Suppressor macrophage treated with lipopolysaccharide for 4 hours (primary cell): ENCODE data around the gene BCL7A.
"Not testable (repeated sequence)": the region's sequence is repeated elsewhere in the genome, so short reads cannot be mapped to it uniquely, and the experiment has no call there.

Experiments
- DNase-seq: peaks from one replicate; pipeline ENCODE4 v3.0.0-alpha.2; 2020

Gene BCL7A

DNA sequence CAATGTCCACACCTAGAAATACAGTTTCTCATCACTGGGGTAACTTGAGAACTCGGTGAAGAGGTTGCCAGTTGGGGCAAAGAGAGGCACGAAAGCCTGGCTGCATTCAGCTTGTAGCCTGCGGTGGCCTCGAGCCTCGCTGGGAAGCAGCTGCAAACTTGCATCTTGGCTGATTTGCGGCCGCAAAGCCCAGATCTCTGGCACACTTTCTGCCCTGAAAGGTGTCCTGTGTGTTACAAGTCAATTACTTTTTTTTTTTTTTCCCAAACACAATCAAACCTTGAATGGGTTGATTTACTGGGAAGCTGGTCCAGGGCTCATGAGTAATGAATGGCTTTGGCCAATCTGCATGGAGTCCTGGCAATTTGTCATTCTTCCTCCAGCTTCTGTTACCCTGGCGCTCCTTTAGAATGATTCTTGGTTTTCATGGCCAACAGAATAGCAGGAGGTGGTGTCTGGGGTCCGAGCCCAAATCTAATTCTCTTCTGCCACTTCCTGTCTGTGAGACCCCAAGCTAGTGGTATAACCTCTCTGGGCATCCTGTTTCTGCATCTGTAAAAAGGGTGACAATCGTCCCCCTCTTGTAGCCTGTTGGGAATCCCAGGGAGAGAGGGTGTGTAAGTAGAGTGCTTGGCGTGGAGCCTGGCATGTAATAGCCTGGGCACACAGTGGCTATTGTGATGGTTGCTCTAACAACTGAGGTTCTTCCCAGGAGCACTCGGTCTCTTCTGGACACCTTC, 6.7 kb downstream of the BCL7A start:
- no peak for DNase-seq

- no peak for DNase-seq
These were observed 7.3 kb downstream of the BCL7A start for GRCh38 chr12:122028905-122029560.

DNA sequence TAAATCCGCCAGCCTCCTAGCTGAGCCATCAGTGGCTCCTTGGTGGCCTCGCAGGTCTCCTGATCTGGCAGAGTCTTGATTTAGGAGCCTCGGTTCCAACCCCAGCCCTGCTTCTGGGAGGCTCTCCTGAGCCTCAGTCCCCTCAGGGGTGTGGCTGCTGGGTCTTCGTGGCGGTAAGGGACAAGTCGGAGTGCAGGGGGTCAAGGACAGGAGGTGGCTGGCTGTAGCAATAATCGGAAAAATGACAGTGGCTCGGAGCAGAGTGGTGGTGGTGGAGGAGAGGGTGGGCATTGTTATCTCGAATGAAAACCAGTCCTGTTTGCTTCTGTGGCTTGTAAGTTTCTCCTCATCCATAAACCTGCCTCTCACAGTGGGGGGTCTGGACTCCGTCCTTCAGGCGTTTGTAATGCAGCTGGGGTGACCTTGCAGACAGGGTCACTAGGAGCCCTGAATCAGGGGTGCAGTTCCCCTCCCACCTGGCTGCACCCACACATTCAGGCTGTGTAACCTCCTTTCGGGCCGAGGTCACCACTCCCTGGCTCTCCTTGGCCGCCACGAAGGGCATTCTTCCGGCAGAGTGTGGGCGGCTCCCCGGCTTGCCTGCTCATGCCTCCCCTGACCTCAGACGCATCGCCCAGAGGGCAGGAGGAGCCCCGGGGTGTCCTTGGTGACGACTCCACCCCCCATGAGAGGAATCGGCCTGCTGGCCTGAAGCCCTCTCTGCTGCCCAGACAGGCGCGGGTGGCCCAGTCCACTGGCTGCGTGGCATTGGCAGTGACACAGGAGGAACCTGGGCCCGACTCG, 8.1 kb downstream of the BCL7A start:
- DNase-seq = no peak

- no peak for DNase-seq
These were observed 8.8 kb downstream of the BCL7A start for GRCh38 chr12:122030424-122031035.

- peak; percentile 61 for DNase-seq
These were observed 9.9 kb downstream of the BCL7A start for GRCh38 chr12:122031342-122032216.

- no peak for DNase-seq
These were observed 10.9 kb downstream of the BCL7A start for GRCh38 chr12:122032580-122032979.

- no peak for DNase-seq
These were observed 13.6 kb downstream of the BCL7A start for GRCh38 chr12:122035292-122035691.

- DNase-seq = no peak
These were observed 14.5 kb downstream of the BCL7A start for GRCh38 chr12:122036153-122036552.

GRCh38 chr12:122040579-122041386, 19.1 kb downstream of the BCL7A start:
- no peak for DNase-seq

DNA sequence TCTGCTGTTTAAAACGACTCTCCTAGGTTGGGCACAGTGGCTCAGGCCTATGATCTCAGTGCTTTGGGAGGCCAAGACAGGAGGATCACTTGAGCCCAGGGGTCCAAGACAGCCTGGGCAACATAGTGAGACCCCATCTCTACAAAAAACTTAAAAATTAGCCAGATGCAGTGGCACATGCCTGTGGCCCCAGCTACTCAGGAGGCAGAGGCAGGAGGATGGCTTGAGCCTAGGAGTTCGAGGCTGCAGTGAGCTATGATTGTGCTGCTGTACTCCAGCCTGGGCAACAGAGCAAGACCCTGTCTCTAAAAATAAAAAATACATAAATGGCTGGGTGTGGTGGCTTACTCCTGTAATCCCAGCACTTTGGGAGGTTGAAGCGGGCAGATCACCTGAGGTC, 19.8 kb downstream of the BCL7A start:
- DNase-seq = not testable (repeated sequence)

GRCh38 chr12:122042910-122043309, 21.2 kb downstream of the BCL7A start:
- DNase-seq = no peak

- DNase-seq = no peak
These were observed 21.8 kb downstream of the BCL7A start for GRCh38 chr12:122043476-122043875.

- no peak for DNase-seq
These were observed 23.6 kb downstream of the BCL7A start for GRCh38 chr12:122045262-122045661.

GRCh38 chr12:122046145-122046544, 24.5 kb downstream of the BCL7A start:
- no peak for DNase-seq

DNA sequence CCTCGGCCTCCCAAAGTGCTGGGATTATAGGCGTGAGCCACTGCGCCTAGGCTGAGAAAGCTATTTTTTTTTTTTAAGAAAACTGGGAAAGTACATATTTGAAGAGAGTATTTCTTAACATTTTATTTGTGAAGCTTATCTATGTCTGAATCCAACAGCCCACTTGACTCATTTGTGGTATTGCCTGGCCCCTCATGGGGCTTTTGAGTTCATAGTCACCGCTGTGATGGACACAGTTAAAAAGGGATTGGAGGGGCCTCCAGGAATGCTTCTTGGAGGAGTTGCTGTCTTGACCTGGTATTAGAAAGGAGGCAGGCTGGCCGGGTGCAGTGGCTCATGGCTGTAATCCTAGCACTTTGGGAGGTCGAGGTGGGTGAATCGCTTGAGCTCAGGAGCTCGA, 26.5 kb downstream of the BCL7A start:
- DNase-seq = no peak

DNA sequence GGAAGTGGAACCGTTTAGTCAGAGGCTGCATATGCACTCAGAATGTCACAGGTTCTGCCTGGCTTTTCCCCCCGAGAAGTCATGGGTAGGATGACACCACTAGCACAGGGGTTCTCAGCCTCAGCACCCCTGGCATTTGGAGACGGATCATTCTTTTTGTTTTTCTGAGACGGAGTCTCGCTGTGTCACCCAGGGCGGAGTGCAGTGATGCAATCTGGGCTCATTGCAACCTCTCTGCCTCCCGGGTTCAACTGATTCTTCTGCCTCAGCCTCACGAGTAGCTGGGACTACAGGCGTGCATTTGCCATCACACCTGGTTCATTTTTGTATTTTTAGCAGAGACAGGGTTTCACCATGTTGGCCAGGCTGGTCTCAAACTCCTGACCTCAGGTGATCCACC, 28.1 kb downstream of the BCL7A start:
- no peak for DNase-seq

- no peak for DNase-seq
These were observed 29.0 kb downstream of the BCL7A start for GRCh38 chr12:122050706-122051105.

GRCh38 chr12:122051231-122051876, 29.7 kb downstream of the BCL7A start:
- DNase-seq = no peak

GRCh38 chr12:122052285-122052684, 30.6 kb downstream of the BCL7A start:
- no peak for DNase-seq

DNA sequence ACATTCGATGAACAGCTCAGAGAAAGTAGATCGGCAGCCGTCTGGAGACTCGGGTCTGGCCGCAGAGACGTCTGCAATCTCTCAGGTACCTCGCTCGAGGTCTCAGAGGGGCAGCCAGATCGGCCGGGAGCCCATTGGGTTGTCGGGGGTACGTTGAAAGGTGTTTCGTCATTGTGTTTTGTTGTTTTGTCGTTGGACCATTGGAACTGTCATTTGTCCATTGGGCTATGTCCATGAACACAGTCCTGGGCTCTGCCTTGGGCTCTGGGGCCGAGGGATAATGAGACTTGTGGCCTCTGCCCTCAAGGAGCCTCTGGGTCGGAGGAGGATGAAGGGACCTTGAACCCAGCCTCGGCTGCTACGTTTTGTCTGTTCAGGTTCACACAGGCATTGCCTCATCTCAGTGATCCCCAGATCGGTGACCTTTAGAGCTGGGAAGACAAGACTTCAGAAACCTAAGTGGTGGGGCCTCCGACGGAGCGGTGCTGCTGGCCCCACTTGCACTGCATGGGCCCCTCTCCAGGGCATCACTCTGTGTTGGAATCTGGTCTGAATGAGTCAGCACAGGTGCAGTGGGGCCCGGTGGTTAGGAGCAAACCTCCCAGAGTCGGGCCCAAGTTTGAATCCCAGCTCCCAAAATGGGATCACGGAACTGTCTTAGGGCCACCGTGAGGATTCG, 33.3 kb downstream of the BCL7A start:
- no peak for DNase-seq
